ENCODE results near the gene PIGQ. TPM values are rescaled to one million over a fixed set of nuclear protein-coding genes. Genes with fewer than 3 reads are reported as not detected.

The PIGQ gene
- total RNA-seq, 1 donor from 2014 or later, result 46.6 TPM

DNA sequence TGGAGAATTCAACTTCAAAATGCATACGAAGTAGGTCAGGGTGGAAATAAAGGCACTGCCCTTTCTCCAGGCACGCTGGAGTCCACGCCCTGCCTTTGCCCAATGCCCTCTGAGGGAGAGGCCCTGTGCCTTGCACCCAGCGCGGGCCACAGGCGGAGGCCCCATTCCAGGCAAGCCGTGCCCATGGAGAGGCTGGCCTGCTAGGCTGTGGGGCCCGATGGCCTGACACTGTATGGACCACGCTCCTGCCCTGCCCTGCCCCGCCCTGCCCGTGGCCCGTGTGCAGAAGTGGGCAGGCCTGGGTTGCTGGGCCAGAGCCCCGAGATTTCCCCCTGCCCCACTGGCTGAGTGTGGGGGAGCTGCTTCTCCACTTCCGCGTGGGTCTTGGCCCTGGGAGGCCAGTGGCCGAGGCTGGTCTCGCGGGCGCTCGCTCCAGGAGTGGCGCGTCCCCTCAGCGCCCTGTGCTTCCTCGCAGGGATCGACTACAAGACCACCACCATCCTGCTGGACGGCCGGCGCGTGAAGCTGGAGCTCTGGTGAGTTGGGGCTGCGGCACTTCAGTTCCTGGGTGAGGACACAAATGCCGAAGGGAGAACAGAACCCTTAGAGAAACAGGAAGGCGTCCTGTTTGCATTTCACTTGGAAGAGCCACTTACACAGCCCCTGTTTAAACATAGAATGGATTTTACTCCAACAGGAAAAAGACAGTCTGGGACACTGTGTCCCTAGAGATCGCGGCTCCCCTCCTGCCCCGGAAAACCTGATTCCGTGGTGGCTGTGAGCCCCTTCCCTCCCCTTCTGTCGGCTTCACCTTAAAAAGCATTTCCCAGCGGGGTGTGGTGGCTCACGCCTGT lies 47.2 kb downstream of the PIGQ start:
- intact Hi-C loops (cut with DNase I), result no loop called here
- ATAC-seq, result peak; percentile 17
- DNase-seq (ENCODE audit: low spot score), result no peak

DNA sequence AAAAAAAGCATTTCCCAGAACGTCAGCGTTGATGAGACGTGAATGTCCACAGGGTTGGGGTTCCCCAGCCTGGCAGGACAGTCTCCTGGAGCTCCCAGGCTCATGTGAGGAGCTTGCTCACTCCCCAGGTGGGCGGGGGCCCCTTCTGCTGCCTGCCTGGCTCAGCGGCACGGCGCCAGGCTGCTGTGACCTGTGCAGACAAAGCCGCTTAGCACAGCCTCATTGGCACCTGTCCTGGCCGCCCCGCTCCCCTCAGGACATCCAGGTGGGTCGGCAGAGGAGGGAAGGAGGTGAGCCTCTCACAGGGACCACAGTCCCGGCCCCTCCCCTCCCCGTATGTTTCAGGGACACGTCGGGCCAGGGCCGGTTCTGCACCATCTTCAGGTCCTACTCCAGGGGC lies 48.1 kb downstream of the PIGQ start:
- intact Hi-C loops (cut with DNase I), result no loop called here
- DNase-seq (ENCODE audit: low spot score) (no peak), ATAC-seq (no peak)

DNA sequence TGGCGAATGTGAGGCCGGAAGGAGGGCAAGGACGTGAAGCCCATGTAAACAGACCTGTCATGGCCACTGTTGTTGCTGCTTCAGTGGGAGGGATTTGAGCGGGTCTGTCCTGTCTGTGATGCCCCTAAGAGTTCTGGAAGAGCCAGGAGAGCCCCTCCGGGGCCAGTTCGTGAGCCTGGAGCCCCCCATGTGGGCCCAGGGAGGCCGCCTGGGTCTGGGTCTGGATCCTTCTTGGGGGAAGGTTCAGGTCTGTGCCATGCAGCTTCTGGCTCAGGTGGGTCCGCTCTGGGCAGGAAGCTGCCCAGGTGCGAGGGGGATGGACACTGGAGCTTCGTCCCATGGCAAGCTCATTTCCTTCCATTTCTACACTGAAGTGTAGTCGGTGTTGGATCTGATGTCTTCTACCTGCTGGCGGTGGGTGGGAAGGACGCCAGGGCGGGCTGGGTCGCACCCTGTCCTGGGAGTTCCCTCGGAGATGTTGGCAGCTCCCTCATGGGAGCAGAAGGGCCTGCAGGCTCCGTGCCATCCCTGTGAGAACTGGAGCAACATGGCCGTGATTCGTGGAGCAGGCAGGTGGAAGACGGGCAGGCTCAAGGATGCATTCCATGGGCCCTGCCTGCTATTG lies 49.8 kb downstream of the PIGQ start:
- ATAC-seq (no peak), DNase-seq (ENCODE audit: low spot score) (no peak)
- intact Hi-C loops (cut with DNase I), result no loop called here

DNA sequence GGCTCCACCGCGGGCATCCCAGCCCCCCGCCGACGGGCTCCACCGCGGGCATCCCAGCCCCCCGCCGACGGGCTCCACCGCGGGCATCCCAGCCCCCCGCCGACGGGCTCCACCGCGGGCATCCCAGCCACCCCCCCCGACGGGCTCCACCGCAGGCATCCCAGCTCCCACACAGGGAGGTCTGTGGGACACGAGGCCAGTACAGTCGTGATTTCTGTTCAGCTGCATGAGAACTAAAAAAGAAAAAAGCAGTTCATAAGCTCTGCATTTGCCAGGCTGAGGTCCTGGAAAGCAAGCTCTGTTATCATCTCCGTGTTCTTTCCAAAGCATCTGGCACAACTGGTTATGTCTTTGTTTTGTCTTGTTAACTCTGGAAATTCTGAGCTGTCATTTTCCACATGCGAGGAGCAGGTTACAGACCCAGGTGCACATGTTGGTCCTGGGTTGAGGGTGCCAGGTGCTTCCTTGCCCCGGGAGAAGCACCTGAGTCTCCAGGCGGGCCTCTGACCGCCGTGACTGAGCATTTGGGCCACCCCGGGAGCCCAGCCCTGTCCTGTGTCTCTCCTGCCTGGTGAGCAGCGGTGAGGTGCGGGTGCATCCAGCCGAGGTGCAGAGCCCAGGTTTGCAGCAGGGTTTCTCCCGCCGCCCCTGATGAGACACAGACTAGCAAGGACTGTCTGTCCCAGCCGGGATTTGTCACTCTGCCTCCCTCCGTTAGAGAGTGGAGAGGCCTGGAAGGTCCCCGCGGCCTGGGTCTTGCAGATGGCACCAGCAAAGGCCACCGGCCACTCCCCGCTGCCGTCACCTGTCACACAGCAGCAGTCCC lies 51.1 kb downstream of the PIGQ start:
- ATAC-seq, result no peak
- intact Hi-C loops (cut with DNase I), result no loop called here
- DNase-seq (ENCODE audit: low spot score), result no peak

DNA sequence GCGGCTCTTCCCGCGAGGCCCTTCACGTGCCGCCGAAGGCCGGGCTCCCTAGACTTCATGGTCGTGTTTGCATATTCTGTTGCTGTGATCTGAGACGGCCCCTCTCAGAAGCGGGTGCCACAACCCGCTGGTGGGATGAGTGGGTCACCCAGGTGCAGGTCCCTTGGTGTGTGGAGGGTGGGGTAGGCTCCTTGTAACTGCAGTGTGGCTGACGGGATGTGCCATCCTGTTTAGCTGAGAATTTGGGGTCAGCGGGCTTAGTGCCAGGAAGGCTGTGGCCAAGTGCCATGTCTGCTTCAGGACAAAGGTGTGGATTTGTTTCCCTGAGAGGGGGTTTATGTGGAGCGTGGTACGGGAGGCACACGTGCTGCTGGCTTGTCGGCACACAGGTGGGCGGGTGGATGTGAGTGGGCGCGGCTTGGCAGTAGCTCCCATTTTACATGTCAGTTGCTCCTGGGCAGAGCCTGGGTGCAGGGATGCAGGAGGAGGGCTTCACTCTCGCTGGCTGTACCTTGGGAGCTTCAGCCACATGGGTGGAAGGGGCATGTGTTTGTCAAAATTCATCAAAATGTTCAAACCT lies 51.8 kb downstream of the PIGQ start:
- DNase-seq (ENCODE audit: low spot score) (no peak), ATAC-seq (no peak)
- intact Hi-C loops (cut with DNase I), result no loop called here

DNA sequence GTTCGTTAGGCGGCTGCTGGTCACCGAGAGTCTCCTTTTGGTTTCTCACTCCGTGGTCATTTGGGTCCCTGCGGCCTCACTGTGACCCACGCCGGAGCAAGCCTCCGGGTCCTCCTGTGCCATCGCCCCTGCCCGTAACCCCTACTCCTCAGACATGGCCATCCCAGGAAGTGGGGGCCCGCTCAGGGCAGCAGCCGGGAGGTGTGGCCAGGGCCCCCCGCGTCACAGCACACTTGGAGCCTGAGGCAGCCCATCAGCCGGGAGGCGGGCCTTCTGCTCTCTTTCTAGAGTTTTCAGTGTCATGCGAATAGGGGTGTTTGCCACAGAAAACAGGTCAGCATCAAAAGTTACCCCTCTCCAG lies 53.1 kb downstream of the PIGQ start:
- intact Hi-C loops (cut with DNase I), result no loop called here
- no peak for ATAC-seq
- DNase-seq (ENCODE audit: low spot score), result no peak

DNA sequence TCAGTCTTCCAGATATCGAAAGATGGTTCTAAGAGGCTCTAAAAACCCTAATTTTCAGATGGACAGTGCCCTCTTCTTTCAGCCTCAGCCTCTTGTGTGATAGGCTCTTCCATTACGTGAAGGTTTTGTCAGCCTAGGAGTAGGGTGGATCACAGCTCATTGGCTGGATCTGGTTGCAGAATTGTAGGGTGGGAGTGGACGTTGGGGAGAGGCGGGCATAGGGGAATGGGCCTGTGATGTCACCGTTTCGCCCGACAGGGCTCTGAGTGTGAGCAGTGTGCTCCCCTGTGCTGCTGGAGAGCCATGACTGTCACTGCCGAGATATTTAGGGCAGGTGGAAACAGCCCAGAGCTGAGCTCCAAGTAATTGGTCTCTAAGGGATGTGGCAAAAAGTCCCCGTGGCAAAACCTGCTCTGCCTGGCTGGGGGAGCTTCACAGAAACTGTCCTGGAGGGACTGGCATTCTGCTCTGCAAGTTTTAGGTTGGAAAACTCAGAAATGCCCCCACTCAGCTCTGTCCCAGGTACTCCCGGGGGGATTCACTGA lies 54.8 kb downstream of the PIGQ start:
- intact Hi-C loops (cut with DNase I), result no loop called here
- ATAC-seq (no peak), DNase-seq (ENCODE audit: low spot score) (no peak)

DNA sequence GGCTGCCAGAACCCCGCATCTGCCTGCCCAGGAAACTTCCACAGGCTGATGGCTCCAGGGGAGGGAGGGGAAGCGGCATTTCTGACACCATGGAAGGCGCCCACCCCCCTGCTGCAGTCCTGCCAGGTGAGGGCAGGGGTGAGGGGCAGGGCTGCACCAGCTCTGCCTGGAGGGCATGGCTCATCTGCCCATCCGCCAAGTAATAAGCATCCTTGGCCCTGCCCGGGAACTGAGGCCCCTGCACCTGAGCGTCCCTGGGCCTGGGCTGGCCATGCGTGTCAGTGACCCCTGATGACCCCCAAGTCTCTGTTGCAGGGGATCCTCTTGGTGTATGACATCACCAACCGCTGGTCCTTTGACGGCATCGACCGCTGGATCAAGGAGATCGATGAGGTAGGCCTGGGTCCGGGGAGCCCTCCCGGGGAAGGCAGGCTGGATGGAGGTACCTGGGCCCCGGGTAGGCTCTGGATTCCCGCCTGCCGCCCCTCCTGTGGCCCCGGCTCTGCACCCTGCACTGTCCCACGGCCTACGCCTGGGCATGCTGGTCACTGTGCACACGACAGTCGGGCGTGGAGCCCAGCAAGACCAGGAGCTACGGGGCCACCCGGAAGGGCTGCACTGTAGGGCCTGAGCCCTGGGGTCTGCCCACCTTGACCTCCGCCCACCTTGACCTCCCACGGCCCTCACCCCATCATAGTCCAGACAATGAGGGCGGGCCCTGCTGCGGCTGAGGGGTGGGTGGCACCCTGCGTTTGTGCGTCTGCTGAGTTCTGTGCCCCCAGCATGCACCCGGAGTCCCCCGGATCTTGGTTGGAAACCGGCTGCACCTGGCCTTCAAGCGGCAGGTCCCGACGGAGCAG lies 55.6 kb downstream of the PIGQ start:
- intact Hi-C loops (cut with DNase I), result no loop called here
- DNase-seq (ENCODE audit: low spot score) (no peak), ATAC-seq (no peak)

DNA sequence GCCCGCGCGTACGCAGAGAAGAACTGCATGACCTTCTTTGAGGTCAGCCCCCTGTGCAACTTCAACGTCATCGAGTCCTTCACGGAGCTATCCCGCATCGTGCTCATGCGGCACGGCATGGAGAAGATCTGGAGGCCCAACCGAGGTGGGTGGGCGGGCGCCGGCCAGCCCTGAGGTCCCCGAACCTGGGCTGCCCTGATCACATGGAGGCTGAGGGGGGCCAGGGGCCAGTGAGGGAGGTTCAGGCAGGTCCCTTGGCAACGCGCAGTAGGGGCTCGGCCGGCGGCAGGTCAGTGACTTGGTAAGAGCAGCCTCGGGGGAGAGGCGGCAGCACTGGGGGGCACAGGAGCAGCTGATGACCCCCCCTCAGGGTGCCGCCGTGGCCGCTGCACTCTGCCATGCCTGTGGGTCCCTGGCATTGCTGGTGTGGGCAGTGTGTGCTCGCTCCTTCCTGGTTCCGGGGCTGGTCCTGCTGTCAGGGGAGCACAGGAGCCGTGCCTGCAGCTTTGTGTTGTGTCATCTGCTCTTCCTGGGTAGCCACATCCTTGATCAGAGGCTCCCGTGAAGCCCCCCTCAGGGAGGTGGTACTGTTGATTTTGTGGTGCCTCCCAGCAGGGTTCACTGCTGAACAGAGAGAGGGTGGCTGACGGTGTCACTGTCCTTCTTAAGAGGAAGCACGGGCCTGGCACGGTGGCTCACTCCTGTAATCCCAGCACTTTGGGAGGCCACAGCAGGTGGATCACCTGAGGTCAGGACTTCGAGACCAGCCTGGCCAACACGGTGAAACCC lies 56.4 kb downstream of the PIGQ start:
- intact Hi-C loops (cut with DNase I), result no loop called here
- DNase-seq (ENCODE audit: low spot score), result no peak

DNA sequence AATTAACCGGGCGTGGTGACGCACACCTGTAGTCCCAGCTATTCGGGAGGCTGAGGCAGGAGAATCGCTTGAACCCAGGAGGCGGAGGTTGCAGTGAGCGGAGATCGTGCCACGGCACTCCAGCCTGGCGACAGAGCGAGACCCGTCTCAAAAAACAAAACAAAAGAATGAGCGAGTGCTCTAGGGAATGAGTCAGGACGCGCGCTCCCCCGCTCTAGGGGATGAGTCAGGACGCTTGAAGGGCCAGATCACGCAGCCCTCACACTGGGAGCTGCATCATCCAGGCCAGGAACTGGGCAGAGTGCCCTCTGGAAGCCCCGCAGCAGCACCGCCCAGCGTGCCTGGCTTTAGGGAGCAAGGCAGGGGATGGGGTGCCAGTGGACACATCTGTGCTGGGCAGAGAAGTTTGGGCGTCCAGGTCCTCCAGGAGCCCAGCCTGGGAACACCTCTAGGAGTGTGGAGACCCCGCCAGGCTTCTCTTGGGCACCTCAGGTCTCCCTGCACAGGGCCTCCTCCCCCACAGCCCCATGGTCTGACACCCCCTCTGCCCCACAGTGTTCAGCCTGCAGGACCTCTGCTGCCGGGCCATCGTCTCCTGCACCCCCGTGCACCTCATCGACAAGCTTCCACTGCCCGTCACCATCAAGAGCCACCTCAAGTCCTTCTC lies 57.2 kb downstream of the PIGQ start:
- ATAC-seq, result no peak
- intact Hi-C loops (cut with DNase I), result no loop called here
- DNase-seq (ENCODE audit: low spot score), result no peak

More for the DNA sequence above, 56.4 kb downstream of the PIGQ start:
- no peak for ATAC-seq

DNA sequence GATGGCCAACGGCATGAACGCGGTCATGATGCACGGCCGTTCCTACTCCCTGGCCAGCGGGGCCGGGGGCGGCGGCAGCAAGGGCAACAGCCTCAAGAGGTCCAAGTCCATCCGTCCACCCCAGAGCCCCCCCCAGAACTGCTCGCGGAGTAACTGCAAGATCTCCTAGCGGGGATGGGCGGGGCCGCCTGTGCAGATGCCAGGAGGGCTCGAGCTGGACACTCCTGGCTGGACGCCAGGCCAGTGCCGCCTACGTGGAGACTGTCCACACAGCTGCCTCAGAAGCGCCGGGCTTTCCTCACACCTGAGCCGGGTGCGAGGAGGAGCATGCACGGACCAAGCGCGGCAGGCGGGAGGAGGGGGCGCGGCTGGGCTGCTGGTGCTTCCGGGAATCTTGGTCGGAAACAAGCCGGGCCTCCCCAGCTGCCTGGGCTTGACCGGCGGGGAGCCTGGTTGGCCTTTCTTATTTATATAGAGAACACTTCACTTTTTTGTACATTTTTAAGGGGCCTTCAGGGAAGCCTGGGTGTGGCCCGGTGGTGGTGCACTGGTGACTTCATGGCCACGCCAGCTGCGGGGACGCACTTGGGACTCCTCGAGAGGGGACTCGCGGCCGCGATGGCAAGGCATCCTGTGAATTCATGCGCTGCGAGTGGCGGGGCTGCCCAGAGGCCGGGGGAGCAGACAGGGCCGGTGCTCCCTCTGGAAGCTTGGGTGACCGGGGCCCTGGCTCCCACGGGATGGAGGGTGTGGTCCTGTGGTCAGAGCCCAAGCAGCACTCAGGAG lies 57.9 kb downstream of the PIGQ start:
- ATAC-seq, result no peak
- peak; percentile 71 for DNase-seq (ENCODE audit: low spot score)
- intact Hi-C loops (cut with DNase I), result no loop called here

DNA sequence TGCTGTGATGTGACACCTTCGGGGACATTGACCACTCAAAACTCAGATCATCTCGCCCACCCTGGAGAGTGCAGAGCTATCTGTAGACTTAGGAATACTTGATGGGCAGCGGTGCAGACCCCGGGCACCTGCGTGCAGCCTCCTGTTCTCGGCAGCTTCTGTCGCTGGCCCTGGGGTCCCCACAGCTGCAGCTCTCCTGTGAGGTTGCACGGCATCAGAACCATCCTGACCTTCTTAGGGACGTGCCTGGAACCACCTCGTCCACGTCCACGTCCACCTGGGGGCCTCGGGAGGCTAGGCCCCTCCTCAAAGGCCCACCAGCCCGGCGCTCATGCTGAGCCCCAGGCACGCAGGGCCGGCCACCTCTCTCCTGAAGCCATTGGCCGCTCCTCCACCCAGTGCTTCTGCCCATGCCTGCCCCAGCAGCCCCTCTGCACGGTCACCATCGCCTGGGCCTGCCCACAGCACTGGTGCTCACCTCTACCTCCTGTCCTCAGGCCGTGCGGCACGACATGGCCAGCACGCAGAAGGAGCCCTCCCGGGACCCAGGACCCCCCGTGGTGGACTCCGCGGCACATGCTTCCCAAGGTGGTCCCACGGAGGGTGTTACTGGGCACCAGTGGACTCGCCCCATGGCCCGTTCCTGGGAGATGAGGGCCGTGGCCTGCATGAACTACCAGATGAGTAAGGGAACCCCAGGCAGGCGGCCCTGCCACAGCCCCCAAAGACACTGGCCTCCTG lies 58.7 kb downstream of the PIGQ start:
- DNase-seq (ENCODE audit: low spot score), result peak; percentile 62
- intact Hi-C loops (cut with DNase I), result no loop called here
- peak; percentile 3 for ATAC-seq

DNA sequence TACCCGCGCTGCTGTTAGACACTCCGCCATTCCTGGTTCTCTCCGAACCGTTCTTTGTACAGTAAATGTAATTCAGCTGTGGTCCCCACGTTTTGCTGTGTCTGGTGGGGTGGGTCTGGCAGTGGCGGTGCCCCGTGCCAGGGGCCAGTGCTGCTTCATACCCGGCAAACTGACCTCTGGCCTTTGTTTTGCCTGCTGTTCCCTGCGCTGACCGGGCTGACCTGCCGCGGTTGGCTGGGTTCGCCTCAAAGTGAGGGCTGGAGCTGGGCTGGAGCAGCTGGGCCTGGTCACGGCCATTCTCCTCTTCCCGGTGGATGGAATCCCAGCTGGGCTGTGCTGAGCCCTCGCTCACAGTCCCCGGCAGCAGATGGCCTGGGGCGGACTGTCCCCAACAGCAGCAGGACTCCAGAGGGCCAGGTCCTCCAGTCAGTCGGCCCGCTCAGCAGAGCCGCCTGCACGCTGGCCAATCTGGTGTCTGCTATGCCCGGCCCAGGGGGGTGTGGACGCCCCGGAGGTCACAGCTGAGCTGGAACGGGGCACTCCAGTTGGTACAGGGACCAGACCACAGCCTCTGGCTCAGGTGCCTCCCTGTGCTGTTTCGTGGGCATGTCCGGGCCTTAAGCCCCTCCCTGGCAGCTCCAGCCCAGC lies 59.5 kb downstream of the PIGQ start:
- intact Hi-C loops (cut with DNase I), result no loop called here
- ATAC-seq, result peak; percentile 50
- DNase-seq (ENCODE audit: low spot score), result no peak

DNA sequence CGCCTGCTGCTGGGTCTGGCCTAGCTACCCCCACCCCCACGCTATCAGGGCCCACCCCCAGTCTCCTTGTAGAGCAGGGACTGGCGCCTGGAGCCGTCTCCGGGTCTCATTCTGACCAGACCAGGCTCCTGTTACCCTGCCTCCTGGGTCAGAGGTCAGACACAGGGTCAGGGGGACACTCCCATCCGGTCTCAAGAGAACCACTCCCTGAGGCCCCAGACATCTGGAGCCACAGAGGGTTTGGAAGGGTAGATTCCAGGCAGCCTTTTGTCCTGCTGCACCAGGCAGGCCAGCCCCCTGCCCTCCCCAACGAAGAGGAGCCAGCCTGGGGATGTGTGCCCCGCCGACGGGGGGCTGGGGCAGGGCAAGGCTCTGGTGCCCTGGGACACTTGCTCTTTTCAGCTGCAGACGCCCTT lies 60.1 kb downstream of the PIGQ start:
- intact Hi-C loops (cut with DNase I), result no loop called here
- no peak for DNase-seq (ENCODE audit: low spot score)
- ATAC-seq, result peak; percentile 20

DNA sequence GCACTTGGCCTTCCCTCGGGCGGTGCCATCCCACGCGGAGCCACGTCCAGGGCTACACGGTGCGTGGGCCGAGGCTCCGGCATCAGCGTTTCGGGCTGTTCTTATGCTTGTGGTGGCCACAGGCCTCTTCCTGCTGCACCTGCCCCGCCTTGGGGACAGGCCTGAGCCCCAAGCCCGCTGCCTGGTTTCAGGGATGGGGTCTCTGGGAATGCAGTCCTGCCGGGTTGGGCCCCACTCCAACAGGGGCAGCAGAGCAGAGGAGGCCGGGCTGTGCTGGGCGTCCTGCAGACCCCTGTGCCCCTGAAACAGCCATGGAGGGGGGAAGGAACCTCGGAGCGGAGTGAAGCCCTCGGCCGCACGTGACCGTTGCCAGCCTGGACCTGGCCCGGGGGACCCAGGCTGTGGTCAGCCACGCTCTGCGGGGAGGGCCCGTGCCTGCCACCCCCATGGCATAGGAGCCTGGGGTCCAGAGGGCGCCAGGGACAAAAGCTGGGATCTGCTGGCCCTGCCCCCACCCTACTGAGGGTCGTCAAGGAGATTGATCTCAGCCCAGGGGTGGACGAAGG lies 60.6 kb downstream of the PIGQ start:
- ATAC-seq (peak; percentile 39), DNase-seq (ENCODE audit: low spot score) (peak; percentile 68)
- intact Hi-C loops (cut with DNase I), result no loop called here
